Posterior vena cava (tissue), 2 donors: ENCODE data around the gene TM4SF5. TPM values are rescaled to one million over a fixed set of nuclear protein-coding genes. Genes with fewer than 3 reads are reported as not detected.

ENCODE experiments used
- DNase-seq: peaks from one replicate; pipeline ENCODE4 v3.0.0-alpha.2; 2020; ENCODE audit warnings: low spot score
- intact Hi-C, 2 donors: fragments of 100-400 bp; cut with DNase I; formaldehyde crosslinking; loops; one replicate each; pipeline versions ENCODE4 v1.14.1 to v1.14.2; 2022 to 2023
- total RNA-seq, 2 donors: library from RNA; stranded (reverse); fragmentation: NEBNext Ultra II Directional; extraction: Animal tissue kit (Norgen Biotek cat#: 25700); gene quantifications; one replicate each; pipeline ENCODE4 v1.2.1, GENCODE V29; 2021
- donor health status: DM: yes; HTN: yes; CAD: no.
- donor health status: DM: yes; HTN: yes; CAD: no.

The TM4SF5 gene
- total RNA-seq, 2 donors from 2014 or later, result not detected

DNA sequence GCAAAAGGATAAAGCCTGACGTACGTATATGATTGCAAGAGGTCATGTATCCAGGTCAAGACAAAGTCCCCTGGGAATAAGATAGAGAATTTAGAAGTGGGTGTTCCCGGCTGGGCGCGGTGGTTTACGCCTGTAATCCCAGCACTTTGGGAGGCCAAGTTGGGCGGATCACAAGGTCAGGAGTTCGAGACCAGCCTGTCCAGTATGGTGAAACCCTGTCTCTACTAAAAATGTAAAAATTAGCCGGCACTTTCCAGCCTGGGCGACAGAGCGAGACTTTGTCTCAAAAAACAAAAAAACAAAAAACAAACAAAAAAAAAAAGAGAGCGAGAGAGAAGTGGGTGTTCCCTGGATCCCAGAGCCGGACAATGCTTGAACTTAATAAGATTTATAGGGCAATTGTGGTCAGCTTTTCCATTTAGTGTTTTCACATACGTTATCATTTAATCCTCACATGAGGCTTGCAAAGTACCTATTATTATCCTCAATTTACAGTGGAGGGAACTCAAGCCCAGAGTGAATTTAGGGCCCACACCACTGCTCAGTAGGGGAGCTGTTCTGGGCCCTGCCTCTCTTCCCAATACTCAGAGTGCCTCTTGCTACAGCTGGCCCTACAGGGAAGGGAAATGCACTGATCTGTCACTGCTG, 16.6 kb downstream of the TM4SF5 start:
- intact Hi-C loops, result loop anchor here (5.0 kb wide), 1 partner anchor 99 kb away; no protein-coding TSS in a partner anchor
- no peak for DNase-seq

DNA sequence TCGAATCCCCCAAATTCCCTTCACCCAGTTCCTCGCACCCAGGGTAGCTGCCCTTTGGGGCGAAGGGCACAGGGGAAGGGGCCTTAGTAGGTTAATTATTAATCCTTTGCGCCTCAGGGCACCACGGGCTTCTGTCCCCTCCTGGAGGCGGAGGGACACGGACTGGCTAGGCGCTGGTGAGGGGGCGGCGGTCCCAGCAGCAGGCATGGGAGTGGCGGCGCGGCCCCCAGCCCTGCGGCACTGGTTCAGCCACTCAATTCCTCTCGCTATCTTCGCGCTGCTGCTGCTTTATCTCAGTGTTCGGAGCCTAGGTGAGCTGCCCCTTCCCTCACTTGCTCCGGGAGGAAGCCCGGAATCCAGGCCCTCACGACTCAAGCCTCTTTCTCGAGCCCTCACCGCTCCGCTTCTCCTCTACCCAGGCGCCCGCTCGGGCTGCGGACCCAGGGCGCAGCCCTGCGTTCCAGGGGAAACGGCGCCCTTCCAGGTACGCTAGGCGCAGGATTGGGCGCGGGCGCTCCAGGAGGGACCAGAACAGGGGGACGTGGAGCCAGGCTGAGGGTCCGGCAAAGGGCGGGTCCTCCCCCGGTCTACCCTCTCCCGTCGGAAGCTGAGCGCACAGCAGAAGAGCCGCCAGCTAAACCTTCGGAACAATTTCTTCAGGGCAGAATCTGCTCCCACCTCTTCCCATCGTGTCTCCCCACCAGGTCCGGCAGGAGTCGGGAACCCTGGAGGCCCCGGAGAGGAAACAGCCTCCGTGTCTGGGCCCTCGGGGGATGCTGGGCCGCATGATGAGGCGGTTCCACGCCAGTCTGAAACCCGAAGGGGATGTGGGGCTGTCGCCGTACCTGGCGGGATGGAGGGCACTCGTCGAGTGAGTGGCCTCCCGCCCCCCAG, 17.4 kb downstream of the TM4SF5 start, which contains the start of gene GLTPD2:
Gene GLTPD2, plus strand, starts transcription at position 158 of the 894 bp plus-strand sequence. Its CDS starts 48 bp downstream, at position 206.
- peak; percentile 83 for DNase-seq
- intact Hi-C loops, result loop anchor here (5.0 kb wide), 1 partner anchor 98 kb away; no protein-coding TSS in a partner anchor

GRCh38 chr17:4789701-4789950, 17.9 kb downstream of the TM4SF5 start:
- DNase-seq, result no peak
- intact Hi-C loops, result loop anchor here (5.0 kb wide), 1 partner anchor 98 kb away; no protein-coding TSS in a partner anchor

DNA sequence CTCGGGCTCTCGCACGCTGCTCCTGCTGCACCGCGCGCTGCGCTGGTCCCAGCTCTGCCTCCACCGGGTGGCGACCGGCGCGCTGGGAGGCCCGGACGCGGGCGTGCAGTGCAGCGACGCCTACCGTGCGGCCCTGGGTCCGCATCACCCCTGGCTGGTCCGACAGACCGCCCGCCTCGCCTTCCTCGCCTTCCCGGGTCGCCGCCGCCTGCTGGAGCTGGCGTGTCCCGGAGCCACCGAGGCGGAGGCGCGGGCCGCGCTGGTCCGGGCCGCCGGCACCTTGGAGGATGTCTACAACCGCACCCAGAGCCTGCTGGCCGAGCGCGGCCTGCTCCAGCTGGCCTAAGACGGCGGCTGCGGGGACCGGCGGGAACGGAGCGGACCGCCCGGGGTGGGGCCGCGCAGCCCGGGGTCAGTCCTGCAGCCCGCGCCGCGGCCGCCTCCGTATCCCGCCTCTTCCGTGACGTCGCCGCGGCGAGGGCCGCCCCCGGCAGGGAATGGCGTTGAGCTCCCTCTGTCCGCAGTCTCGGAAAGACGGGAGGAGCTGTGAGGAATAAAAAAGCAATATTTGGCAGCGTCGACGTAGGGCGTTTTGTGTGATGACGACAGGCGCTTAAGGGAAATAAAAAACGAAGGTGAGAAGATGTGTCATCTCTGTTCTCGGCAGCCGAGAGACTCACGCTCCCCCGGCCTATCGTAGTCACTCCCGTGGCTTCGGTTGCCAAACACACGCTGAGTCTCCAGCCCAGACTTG, 18.4 kb downstream of the TM4SF5 start:
- peak; percentile 96 for DNase-seq
- intact Hi-C loops, result loop anchor here (5.0 kb wide), 1 partner anchor 97 kb away; no protein-coding TSS in a partner anchor

GRCh38 chr17:4790705-4791088, 19.0 kb downstream of the TM4SF5 start:
- intact Hi-C loops, result no loop called here

DNA sequence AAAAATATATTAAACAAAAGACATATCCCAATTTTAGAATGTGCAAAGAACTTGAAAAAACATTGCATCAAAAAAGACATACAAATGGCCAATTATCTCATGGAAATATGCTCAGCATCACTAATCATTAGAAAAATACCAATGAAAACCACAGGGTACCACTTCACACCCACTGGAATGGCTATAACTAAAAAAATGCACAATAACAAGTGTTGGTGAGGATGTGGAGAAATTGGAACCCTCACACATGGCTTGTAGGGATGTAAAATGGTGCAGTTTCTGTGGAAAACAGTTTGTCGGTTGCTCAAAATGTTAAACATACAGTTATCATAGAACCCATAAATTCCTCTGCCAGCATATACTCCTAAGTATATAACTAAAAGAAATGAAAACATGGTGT, 23.5 kb downstream of the TM4SF5 start:
- DNase-seq, result no peak
- intact Hi-C loops, result no loop called here

More at GRCh38 chr17:4790705-4791088, 19.0 kb downstream of the TM4SF5 start:
- DNase-seq, result no peak

DNA sequence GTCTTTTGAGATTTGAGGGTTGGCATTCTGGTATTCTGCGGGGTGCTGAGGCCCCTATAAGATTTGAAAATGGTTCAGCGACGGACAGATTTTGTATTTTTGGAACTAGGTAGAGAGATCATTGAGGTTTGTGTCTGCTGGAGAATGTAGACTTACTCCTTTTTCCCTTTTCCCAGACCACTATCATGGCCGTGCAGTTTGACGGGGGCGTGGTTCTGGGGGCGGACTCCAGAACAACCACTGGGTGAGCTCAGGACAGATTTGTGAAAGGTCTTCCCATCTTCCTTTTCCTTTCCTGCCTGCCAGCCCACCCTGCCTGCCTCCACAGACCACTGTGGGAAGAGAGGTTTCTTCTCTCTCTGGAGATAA, 24.9 kb downstream of the TM4SF5 start:
- DNase-seq, result no peak
- intact Hi-C loops, result no loop called here

DNA sequence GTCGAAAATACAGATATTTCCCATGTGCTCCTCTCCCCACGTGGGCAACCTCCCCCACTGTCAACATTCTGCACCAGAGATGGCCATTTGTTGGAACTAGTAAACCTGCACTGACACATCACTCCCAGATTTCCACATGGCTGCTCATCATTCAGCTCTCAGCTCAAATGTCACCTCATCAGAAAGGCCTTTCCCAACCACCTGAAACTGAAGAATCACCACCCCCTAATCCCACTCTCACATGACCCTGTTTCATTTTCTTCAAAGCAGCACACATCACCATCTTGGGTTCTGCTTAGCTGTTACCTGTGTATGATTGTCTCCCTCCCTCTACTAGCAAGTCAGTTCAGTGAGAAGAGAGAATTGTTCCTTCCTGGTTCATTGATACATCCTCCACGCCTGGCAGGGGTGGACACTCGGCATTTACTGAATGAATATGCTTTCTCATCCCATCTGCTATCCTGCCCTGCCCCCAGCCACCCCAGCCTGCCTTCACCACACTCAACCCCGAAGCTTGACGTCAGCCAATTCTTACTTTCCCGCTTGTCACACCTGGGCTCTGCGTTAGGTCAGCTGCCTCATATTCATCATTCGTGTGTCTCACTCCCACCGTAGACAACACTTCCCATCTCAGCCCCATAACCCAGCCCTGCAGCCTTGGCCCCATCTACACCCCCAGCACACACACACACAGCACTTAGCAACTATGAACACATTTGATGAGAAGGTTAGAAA, 28.9 kb downstream of the TM4SF5 start:
- DNase-seq, result no peak
- intact Hi-C loops, result no loop called here

- intact Hi-C loops, result no loop called here
- no peak for DNase-seq
These were observed 30.5 kb downstream of the TM4SF5 start, which contains the start of gene C17orf114 for GRCh38 chr17:4802228-4802627. TSS of gene C17orf114 (minus strand) at chr17:4802328.

GRCh38 chr17:4806456-4806776, 34.7 kb downstream of the TM4SF5 start:
- intact Hi-C loops, result no loop called here
- DNase-seq, result no peak

DNA sequence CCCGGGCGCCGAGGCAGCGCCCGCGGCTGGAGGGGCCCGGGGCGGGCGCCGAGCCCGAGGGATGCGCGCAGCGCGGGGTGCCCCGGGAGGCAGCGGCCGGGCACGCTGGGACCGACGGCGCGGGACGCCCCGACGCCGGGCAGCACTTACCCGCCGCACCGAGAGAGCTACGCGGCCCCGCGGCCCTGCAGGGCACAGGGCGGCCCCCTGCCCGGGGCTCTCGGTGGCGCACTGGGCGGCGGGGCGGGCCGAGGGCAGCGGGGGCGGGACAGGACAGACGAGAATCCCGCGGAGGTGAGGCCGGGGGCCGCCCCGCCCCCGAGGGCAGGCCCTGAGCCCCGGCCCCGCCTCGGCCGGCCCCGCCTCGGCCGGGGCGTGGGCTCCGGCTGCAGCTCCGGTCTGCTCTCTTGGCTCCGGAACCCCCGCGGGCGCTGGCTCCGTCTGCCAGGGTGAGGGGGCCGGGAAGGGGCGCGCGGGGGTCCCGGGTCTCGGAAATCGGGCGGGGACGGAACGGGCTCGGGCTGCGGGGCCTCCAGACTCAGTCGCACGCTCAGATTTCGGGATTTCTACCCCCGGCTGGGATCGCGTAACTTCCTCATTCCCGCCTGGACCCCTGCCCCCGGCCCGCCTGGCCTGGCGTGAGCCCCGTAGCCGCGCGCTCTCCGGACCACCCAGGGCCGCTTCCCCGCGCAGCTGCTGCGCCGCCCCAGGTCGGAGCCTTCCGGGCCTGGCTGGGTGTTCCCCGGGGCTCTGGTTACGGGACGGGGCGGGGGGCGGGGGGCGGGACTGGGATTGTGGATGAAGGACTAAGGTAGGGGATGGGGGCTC, 35.3 kb downstream of the TM4SF5 start, which contains the start of gene PLD2:
Gene PLD2, plus strand, starts transcription at position 376 of the 828 bp plus-strand sequence. CDS start 621 bp downstream, outside the sequence.
- peak; percentile 95 for DNase-seq
- intact Hi-C loops, result no loop called here

DNA sequence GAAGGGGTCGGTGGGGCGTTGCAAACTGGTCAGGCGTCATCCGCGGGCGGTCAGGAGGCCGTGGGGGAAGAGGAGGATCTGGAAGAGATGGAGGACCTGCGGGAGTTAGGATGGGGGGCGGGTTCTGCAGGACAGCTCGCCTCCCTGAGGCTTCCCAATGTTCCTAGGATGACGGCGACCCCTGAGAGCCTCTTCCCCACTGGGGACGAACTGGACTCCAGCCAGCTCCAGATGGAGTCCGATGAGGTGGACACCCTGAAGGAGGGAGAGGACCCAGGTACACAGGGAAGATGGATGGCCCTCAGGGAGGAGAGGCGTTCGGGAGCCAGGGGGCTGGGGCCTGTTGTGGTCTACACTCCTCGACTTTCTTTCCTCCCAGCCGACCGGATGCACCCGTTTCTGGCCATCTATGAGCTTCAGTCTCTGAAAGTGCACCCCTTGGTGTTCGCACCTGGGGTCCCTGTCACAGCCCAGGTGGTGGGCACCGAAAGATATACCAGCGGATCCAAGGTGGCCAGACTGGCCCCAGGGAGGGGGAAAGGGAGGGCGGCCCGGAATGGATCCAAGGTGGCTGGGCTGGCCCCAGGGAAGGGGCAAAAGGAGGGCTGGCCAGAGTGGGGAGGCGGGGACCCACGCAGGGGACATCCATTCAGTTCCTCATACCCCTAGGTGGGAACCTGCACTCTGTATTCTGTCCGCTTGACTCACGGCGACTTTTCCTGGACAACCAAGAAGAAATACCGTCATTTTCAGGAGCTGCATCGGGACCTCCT, 36.1 kb downstream of the TM4SF5 start:
- no peak for DNase-seq
- intact Hi-C loops, result no loop called here

DNA sequence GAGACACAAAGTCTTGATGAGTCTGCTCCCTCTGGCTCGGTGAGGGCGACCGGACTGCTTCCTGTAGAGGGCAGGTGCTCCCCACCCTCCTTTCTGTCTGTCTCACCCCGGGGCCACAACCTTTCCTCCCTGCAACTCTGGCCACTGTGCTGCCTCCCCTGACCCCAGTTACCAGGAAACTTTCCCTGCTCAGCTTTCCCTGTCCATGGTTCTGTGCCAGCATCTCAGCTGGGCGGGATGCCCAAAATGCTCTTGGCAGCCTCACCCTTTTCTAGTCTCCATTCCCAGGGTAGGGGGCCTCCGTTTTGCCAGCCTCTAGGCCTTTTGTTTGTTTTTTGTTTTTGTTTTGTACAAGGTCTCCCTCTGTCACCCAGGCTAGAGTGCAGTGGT, 36.7 kb downstream of the TM4SF5 start:
- no peak for DNase-seq
- intact Hi-C loops, result no loop called here

DNA sequence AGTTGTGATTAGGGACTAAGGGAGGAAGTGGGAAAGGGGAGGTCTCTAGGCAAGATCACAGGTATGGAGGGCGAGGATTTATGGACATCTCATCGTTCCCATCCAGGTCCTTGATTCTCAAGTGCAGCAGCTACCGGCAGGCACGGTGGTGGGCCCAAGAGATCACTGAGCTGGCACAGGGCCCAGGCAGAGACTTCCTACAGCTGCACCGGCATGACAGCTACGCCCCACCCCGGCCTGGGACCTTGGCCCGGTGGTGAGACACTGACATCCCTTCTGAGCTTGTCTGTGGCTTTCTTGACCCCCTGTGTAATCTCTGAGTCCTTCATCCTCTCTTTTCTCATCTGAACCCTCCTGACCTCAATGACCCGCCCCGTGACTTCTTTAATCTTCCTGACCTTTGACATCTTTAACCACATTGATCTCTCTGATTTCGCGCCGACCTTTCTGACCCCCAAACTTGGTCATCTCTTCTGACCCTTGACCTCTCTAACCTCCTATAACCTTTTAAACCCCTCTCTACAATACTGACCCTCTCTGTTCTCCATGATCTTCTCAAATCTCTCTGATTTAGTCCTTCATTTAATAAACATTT, 39.1 kb downstream of the TM4SF5 start:
- no peak for DNase-seq
- intact Hi-C loops, result no loop called here

DNA sequence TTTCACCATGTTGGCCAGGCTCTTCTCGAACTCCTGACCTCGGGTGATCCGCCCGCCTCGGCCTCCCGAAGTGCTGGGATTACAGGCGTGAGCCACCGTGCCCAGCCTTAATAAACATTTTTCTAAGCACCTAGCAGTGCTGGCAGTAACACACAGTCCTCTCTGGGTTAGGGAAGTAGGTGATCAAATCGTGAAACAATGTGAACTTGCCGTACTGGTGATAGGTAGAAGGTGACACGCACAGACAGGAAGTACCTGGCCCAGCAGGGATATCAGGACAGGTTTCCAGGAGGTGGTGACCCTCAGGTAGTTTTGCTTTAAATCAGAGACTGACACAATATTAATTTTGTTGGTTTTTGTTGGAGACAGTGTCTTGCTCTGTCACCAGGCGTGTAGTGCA, 39.8 kb downstream of the TM4SF5 start:
- DNase-seq, result no peak
- intact Hi-C loops, result no loop called here

DNA sequence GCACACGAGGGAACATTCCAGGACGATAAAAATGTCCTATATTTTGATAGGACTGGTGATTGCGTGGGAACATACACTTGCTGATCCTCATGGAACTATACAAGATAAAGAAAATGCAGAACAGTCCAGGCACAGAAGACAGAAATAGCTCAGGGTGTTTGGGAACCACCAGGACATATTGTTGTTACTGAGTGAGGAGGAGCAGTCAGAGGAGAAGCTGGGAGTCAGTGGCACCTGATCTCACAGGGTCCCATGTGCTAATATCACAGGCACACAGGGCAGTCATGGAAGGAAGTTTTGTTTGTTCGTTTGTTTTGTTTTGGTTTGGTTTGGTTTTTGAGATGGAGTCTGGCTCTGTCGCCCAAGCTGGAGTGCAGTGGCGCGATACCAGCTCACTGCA, 41.0 kb downstream of the TM4SF5 start:
- intact Hi-C loops, result no loop called here
- DNase-seq, result no peak

DNA sequence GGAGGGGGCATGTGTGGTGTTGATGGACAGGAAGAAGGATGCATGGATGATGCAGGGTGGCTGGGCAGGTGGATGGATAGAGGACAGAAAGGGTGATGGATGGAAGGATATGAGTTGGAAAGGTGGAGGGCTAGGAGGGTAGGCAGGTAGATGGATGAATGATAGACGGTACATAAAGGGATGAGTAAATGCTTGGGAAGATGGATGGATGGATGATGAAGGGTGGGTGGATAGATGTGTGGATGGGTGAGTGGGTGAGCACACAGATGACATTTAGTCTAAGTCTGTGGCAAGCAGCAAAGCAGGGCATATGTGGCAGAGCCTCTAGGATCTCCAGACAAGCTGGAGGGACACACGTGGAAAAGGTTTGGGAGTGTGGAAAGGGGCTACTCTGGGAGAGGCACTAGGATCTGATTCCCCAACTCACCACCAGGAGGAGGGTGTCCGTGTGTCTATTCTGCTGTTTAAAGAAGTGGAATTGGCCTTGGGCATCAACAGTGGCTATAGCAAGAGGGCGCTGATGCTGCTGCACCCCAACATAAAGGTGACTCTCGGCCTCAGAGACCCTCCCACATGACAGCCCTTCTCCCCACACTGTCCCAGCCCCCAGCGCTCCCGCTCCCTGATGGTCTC, 43.5 kb downstream of the TM4SF5 start:
- intact Hi-C loops, result no loop called here
- DNase-seq, result no peak
